ENCODE measurements around the gene ADAMTS10.
"Not testable (repeated sequence)": the region's sequence is repeated elsewhere in the genome, so short reads cannot be mapped to it uniquely, and the experiment has no call there.

Gene ADAMTS10

DNA sequence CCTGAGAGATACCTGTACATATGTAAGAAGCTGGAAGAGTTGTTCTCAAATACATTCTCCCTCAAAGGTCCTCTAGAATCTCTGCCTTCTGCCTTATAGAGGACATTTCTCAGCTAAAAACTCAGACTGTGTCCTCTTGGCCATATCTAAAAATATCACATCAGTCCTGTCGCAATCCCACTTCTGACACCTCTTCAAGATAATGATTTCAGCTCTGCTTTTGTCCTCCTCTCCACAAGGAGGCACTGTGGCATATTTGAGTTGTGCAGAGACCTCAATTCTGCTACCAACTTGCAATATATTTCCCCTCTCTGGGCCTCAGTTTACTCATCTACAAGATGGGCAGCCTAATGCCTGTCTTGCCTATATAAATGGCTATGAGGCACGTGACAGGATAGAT, 16.6 kb downstream of the ADAMTS10 start:
- DNase-seq (ENCODE audit: low read depth in 2 of 2), result no peak

DNA sequence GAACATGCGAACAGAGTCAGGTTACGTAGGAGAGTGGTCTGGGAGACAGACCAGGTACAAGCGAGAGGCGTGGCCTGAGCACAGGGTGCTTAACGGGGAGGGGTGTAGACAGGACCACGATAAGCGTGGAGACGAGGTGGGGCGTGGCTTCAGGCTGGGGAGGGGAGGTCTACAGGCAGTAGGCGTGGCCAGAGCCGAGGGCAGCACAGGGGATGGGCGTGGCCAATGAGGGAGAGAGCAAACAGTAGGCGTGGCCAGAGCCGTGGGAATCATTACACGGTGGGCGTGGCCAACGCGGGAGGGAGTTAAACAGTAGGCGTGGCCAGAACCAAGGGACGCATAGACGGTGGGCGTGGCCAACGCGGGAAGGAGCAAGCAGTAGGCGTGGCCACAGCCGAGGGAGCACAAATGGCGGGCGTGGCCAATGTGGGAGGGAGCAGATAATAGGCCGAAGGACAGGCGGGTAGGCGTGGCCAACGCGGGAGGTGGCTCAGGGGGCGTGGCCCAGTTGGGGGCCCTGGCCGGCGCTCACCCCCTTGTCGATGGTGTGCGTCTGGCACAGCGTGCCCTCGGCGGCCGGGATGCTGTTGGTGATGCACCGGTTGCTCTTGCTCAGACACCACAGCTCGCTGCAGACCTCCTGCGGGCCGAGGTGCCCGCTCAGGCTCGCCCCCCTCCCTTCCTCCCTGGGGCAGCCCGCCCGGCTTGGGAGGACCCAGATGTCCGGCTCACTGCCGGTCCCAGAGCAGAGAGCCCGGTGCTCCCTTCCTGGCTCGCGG, 18.1 kb downstream of the ADAMTS10 start:
- DNase-seq (ENCODE audit: low read depth in 2 of 2), result peak; percentile 92 to 98

DNA sequence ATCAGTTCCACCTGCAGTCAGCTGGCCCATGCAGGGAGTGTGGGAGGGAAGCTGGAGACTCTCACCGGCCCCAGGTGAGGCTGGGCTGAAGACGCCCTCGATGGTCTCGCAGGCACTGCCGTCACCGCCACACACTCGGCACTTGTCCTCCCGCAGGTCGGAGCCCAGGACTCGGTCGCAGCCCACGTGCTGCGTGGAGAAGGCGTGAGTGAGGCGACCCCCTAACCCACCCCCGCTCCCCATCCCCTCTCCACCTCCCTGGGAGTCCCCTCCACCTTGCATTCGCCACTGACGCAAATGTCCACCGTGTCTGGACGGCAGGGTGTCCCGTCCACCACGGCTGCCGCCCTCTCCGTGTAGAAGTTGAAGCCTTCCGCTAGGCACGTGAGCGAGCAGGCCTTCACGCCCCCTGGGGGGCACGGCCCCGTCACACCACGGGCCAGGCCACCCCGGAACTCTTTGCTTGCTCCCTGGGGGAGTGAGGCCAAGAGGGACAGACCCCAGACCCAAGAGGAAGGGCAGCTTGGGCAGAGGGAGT, 21.3 kb downstream of the ADAMTS10 start:
- DNase-seq (ENCODE audit: low read depth in 2 of 2), result no peak

DNA sequence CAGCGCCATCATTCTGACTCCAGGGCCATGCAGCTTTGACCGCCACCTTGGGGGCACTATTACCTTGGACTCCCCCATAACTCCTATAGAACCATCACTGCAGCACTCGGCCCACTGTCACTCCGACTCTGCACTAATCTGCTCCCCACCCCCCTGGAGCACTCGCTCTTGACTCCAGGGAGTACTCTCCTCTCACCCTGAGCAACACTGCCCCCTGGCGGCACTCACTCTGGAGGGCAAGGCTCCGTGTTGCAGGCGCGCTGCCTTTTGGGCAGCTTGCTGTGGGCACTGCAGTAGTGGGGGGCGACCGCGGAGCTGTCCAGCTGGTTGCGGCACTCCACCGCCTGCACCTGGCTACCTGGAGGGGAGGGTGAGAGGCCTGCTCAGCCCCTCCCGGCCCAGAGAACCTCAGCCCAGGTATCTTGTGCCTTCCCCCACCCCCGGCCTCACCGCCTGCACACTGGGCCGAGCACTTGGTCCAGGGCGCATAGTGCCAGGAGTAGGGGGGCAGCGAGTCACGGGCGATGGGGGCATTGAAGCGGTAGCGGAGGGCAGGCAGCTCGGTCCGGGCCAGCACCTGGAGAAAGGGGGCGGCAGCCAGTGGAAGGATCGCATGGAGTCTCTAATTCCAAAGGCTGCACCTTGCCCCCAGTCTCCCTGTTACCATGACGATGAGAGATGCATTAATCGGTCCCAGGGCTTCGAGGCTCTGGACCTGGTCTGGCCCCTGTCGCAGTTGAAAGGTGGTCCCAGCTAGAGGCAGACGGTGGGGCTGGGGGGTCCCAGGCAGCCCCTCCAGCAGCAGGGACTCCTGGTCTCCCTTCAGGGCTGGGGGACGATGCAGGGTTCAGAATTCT, 24.4 kb downstream of the ADAMTS10 start:
- DNase-seq (ENCODE audit: low read depth in 2 of 2), result peak in 1 of 2 donors; percentile 68

DNA sequence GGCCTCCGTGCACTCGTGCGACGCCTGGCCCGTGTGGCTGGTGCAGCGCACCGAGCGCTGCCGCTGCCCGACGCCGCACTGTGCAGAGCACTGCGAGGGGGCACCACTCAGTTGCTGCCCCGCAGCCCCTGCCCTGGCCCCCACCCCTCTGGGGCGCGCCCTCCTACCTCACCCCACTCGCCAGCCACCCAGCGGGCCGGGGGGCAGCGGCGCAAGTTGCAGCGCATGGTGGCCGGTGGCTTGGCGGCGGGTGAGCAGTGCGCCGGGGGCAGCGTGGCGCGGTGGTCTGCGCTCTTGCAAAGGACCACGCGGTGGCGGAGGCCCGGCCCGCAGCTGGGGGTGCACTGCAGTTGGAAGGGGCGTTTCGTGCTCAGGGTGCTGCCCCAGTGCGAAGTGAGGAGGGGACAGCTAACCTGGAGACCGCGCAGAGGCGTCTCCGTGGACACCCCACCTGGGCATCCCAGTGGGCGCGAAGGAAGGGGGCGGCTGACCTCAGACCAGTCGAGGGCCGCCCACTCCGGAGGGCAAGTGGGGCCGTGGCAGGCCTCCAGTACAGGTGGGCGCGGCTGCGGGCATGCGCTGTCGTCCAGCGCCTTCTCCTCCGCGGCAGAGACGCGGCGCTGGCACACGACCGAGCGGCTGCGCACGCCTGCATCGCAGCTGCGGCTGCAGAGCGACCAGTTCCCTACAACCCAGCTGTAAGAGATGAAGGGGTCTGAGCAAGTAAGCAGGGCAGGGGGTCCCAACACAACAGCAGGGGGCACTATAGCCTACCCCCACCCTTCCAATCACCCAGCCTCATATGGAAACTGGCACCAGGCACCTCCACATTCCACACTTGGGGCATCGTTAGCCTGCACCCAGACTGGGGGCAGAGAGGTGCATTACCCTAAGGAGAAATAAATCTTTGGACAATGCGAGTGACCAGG, 25.3 kb downstream of the ADAMTS10 start:
- no peak for DNase-seq (ENCODE audit: low read depth in 2 of 2)

DNA sequence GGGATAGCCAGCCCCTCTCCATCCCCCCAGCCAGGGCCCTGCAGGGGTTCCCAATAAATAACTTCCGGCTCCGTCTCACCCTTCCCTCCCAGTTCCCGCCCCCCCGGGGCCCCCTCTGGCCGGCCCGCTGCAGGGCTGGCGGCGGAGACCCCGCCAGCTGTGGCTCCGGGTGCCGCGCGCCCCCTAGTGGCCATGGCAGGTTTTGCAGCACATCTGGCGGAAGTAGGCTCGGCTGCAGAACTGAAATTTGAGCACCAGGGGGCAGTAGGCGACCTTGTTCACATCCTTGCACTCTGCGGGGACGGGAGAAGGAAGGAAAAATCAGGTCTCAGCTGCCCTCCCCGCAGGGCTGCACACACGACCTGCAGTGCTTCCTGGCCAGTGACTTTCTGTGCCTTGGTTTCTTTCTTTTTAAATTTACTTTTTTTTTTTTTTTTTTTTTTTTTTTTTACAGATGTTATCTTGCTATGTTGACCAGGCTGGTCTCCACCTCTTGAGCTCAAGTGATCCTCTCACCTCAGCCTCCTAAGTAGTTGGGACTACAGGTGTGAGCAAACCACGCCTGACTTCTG, 29.7 kb downstream of the ADAMTS10 start:
- DNase-seq (ENCODE audit: low read depth in 2 of 2), result peak; percentile 77 to 86

DNA sequence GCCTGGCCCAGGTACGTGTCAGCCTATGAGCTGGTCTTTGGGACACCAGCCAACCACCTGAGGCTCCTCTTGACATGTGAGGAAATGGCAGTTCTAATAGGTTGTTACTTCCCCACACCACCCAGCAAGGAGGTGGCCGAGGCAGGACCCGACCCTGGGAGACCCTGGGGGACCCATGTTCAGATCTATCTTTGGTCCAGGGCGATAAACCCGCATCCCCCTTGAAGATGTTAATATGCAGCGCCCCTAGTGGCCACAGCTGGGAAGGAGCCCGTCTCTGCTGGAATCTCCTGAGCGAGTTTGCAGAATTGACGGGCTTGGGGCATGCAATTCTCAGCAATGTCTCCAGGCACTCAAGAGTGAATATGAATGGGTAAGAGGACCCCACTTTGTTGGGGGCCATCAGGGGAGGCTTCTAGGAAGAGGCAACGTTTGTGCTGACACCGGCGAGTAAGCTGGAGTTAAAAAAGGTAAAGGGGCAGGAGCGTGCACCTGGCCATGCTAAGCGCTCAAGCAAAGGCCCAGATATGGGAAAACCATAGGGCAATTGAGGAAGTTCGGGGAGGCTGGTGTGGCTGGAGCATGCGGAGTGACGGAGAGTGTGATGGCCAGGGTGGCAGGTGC, 31.8 kb downstream of the ADAMTS10 start:
- peak; percentile 73 to 86 for DNase-seq (ENCODE audit: low read depth in 2 of 2)

DNA sequence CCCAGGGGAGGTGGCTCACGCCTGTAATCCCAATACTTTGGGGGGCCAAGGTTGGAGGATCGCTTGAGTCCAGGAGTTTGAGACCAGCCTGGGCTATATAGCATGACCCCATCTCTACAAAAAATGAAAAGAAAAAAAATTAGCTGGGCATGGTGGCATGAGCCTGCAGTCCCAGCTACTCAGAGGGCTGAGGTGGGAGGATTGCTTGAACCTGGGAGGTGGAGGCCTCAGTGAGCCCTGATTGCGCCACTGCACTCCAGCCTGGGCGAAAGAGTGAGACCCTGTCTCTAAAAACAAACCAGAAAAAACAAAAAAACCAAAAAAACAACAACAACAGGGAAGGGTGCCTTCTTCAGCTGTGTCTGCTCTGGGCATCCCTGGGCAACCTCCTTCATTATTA, 32.8 kb downstream of the ADAMTS10 start:
- no peak for DNase-seq (ENCODE audit: low read depth in 2 of 2)

DNA sequence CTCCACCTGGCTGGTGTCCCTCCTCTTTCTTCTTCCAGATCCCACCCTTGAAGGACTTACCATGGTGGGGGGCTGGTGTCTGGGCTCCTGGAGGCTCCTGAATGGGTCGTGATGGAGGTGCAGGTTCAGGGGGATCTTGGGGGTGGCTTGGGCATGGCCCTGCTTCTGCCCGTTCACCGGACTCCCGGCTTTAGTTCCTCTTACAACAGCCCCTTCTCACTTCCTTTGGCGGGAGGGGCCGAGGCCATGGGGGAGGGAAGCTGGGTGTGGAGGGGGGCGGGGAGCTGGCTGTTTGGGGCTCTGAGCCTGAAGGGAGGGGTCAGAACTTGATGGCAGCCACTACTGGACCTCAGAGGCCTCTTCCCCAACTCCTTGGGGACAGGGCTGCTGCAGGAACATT, 33.3 kb downstream of the ADAMTS10 start, which contains the start of gene MYO1F:
TSS of gene MYO1F (minus strand) at position 196 of the 400 bp plus-strand sequence. CDS start at position 63, 133 bp downstream.
- DNase-seq (ENCODE audit: low read depth in 2 of 2), result no peak

DNA sequence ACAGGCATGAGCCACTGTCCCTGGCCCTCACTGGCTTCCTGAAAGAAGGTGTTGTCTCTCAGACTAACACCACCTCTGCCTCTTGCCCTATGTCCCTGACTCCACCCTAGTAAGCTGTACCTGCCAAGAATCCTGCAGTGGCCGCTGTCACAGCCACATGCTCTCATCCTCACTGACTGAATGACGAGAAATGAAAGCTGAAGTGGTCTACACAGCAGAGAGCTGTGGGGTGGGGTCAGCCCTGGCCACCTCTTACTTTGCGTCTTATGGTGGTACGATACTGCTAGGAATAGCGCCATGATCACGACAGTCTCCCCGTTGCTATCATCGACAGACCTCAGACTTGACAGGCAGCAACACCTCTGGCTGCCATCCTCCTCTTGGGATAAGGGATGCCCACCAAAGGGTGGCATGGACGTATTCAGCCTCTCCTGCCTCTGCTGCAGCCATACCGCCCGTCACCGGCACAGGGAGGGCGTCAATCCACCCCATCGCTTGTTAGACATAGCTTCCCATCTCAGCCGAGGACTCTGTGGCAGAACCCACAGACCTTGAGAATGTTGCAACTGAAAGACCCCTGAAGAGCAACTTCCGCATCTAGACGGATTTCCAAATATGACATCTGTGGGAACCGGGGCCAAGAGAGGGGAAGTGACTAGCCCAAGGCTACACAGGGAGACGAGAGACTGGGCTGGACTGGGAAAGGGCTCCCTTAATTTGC, 34.1 kb downstream of the ADAMTS10 start:
- no peak for DNase-seq (ENCODE audit: low read depth in 2 of 2)

DNA sequence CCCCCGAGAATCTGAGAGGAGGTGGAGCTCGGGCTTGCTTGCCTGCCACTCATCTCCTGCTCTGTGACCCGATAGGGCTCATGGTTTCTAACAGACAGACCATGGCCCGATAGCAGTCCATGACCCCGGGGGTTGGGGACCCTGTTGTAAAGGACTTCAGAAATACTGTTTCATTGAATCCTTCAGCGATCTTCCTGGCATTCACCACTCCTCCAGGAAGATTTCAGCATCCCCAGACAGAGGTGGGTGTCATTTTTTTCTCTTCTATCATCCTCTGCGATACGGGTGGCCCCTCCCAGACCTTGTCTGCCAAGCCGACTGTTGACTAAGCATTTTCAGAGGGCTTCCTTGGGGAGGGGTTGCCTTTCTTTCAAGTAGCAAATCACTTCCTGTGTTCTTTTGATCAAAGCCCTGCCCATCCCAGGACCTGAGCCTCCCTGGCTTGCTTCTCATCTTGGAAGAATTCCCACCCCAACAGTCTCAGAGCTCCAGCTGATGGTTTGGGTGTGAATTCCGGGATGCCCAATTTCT, 35.0 kb downstream of the ADAMTS10 start:
- DNase-seq (ENCODE audit: low read depth in 2 of 2), result no peak

DNA sequence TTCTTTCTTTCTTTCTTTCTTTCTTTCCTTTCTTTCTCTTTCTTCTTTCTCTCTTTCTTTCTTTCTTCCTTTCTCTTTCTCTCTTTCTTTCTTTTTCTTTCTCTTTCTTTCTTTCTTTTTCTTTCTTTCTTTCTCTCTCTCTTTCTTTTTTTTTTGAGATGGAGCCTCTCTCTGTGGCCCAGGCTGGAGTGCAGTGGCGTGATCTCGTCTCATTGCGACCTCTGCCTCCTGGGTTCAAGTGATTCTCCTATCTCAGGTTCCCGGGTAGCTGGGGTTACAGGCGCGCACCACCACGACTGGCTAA, 35.9 kb downstream of the ADAMTS10 start:
- not testable (repeated sequence) for DNase-seq (ENCODE audit: low read depth in 2 of 2)

DNA sequence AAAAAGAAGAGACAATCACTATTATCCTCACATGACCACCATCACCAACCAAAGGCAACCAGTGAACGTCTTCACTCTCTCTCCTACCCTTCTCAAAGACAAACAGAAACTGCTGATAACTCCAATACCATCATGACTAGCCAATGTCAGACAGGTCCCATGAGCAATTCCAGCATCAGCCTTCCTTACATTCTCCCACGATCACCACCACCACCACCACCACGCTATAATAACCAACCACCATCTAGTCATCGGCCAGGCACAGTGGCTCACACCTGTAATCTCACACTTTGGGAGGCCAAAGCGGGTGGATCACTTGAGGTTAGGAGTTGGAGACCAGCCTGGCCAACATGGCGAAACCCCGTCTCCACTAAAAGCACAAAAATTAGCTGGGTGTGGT, 37.2 kb downstream of the ADAMTS10 start:
- DNase-seq (ENCODE audit: low read depth in 2 of 2), result no peak

DNA sequence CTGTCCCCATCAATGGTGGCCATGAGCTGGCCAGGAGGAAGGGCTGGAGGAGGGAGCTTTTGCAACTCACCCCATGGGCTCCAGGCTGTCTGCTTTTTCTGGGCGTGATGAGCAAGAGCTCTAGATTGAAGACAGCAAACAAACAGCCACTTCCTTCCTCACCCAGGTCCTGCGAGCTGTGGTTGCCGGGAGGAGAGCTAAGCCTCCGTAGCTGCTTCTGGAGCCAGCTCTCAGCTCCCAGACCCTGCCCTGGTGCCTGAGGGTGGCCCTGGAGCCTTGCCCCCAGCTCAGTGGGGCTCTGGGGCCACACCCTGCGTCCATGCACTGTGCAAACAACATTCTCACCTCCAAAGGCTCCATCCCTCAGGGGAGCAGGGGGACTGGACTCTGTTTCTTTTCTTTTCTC, 39.5 kb downstream of the ADAMTS10 start:
- no peak for DNase-seq (ENCODE audit: low read depth in 2 of 2)

DNA sequence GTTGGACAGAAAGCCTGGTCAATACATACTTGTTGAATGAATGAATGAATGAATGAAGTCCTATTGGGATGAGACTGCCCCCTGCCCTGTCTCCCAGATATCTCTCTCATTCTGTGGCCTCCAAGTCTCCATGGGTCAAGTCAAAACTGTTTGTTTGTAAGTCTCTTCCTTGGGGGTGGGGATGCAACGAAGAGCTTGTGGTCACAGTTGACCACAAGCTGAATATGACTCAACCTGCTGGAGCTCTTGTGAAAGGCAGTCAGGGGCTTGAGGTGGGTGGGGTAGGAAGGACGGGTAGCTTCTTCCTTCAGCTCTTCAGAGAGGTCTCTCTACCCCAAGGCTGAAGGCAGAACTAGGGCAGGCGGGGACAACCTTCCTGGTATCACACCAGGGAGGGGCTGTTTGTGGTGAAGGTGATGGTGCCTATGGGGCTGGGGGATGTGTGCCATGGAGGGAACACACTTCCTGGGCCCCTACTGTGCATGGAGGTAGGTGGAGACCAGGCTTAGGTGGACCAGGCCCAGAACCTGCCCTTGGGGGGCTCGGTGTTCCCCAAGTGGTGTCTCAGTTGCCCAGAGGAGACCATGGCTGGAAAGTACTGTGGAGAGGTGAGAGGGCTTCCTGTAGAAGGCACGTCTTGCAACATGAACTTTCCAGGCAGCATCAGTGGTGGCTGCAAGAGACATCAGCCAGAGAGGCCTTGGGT, 41.3 kb downstream of the ADAMTS10 start:
- peak in 1 of 2 donors; percentile 50 for DNase-seq (ENCODE audit: low read depth in 2 of 2)

DNA sequence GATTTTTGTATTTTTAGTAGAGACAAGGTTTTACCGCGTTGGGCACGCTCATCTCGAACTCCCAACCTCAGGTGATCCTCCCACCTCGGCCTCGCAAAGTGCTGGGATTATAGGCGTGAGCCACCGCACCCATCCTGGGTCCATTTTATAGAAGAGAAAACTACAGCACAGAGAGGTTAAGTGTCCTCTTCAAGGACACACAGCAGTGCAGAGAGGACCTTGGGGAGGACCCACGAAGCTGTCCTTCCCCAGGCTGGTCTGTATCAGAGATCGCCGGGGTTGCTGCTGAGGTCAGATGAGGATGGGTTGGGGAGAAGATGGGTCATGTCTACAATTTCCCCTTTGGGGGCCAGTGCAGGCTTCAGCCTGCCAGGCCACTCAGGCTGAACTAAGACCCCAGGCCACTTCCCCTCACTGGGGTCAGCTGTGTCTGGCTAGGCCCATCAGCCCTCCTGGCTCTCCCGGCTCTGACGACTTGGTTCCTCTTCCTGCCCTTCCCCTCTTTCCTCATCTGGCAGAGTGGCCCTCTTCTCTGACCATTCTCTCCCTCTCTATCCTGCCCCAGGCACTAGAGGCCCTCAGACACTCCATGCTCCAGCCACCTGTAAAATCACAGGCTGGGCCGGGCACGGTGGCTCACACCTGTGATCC, 42.9 kb downstream of the ADAMTS10 start:
- no peak for DNase-seq (ENCODE audit: low read depth in 2 of 2)

DNA sequence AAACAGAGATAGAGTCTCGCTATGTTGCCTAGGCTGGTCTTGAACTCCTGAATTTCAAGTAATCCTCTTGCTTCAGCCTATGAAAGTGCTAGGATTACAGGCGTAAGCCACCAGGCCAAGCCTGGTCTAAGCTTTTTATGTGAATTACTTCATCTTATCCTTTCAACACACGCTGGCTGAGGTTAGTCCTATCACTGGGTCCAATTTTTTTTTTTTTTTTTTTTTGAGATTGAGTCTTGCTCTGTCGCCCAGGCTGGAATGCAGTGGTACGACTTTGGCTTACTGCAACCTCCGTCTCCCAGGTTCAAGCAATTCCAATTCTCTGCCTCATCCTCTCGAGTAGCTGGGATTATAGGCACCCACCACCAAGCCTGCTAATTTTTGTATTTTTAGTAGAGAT, 43.7 kb downstream of the ADAMTS10 start:
- DNase-seq (ENCODE audit: low read depth in 2 of 2), result no peak

DNA sequence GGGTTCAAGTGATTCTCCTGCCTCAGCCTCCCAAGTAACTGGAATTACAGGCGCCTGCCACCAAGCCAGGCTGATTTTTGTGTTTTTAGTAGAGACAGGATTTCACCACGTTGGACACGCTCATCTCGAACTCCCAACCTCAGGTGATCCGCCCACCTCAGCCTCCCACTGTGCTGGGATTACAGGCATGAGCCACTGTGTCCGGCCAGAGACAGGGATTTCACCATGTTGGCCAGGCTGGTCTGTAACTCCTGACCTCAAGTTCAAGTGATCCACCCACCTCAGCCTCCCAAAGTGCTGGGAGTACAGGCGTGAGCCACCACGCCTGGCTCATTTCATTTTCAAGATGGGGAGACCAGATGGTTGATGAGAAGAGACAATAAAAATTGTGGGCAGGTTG, 45.6 kb downstream of the ADAMTS10 start:
- DNase-seq (ENCODE audit: low read depth in 2 of 2), result not testable (repeated sequence)
